NCI-H748 (cell line): ENCODE data around the gene ALG13.
"Not testable (repeated sequence)": the region's sequence is repeated elsewhere in the genome, so short reads cannot be mapped to it uniquely, and the experiment has no call there.

Experiments used
- DNase-seq: peaks from one replicate; lab custom pipeline; 2025; ENCODE audit not compliant: unreplicated experiment; lab: John Stamatoyannopoulos, UW

ALG13 gene

DNA sequence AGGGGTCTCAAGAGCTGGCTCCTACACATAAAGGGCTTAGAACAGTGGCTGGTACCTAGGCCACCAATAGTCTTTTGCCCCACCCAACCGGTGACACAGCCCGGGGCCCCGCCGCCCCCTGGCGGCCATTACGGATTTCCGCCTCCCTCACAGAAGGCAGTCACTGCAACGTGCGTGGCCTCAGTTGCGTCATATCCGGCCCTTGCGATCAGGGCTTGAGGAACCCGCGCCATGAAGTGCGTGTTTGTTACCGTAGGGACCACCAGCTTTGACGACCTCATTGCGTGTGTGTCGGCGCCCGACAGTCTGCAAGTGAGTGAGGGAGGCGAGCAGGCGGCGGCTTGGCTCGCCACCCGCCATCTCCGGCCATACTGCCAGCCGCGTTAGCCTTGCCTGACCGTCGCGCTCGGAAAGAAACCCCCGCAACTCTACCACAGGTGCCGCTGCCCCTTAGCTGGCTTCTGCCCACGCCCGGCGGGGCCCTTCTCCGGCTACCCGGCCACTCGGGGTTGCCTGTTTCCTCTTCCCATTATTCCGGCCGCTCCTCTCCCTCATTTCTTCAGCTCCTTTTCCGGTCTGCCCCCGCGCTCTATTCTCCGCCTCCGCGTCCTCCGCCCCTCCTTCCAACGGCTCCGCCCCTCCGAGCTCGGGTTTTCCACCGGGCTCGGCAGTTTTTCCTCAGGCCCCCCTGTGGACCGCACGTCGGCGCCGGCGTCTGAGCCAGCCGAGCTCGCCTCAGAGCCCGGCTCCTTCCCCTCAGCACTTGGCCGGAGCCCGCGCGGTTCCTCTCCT, at the start of gene ALG13:
Gene ALG13, plus strand, starts transcription at position 183 of the 792 bp plus-strand sequence. Its CDS starts 49 bp downstream, at position 232.
- peak; percentile 95 for DNase-seq

- no peak for DNase-seq
Observed at GRCh38 chrX:111634823-111635729, 45.9 kb upstream of the ALG13 start.

- no peak for DNase-seq
Observed at GRCh38 chrX:111641969-111642368, 39.0 kb upstream of the ALG13 start.

DNA sequence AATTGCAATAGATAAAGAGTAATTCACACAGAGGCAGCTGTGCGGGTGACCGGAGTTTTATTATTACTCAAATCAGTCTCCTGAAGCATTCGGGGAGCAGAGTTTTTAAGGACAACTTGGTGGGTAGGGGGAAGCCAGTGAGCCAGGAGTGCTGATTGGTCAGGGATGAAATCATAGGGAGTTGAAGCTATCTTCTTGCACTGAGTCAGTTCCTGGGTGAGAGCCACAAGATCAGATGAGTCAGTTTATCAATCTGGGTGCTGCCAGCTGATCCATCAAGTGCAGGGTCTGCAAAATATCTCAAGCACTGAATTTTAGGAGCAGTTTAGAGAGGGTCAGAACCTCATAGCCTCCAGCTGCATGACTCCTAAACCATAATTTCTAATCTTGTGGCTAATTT, 35.8 kb upstream of the ALG13 start:
- not testable (repeated sequence) for DNase-seq

- no peak for DNase-seq
Observed at GRCh38 chrX:111645607-111646006, 35.4 kb upstream of the ALG13 start.

DNA sequence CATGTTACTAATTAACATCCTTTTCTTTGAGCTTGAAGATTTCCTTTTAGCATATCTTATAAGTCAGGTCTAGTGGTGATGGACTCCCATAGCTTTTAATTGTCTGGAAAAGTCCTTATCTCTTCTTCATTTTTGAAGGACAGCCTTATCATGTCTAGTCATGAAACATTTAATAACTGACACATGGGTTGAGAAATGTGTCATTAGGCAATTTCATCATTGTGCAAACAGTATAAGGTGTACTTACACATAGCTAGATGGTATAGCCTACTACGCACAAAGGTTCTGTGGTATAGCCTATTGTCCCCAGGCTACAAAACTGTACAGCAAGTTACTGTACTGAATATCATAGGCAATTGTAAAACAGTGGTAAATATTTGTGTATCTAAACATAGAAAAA, 34.5 kb upstream of the ALG13 start:
- no peak for DNase-seq

DNA sequence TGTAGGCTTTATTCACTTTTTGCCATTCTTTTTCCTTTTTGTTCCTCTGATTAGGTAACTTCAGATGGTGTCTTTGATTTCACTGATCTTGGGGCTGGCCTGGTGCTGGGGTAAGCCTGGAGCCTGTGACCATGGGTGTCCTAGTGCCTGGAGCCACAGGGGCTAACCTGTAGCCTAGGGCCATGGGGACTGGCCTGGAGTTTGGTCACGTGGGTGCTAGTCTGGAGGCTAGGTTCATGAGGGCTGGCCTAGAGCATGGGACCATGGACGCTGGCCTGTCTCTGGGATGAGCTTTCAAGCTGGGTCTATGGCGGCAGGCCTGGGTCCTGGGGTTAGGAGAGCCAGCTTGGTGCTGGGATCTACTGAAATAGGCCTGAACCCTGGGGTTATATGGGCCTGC, 32.2 kb upstream of the ALG13 start:
- DNase-seq, result no peak

DNA sequence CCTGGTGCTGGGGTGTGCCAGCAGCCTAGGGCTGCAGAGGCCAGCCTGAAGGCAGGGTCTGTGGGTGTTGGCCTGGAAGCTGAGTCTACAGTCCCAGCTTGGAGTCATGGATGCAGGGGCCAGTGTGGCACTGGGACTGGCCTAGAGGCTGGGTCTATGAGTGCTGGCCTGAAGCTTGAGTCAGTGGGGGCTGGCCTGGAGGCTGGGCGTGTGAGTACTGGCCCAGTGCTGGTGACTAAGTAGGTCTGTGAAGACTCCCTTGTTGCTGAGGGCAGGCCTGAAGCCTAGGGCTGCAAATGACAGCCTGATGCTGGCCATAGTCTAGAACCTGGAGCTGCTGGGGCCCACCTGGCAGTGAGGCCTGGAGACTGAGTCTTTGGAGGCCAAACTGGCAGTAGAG, 31.3 kb upstream of the ALG13 start:
- no peak for DNase-seq

DNA sequence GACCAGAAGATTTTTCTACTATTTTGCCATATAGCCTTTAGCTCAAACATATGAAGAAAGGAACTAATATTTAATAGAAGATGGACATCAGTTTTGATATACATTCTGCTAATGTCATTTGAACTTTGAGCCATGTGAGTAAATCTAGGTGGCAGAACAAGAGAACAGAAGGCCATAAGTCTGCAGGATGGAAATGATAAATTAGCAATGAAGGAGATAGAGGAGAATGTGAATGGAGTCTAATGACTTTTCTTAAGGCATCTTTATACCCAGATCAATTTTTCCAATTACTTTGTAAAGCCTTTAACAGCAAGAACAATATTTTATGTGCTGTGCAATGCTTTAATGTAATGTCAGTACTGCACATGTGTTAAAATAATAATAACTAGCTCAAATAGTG, 30.1 kb upstream of the ALG13 start:
- no peak for DNase-seq

GRCh38 chrX:111652719-111653118, 28.3 kb upstream of the ALG13 start:
- DNase-seq, result peak; percentile 54

DNA sequence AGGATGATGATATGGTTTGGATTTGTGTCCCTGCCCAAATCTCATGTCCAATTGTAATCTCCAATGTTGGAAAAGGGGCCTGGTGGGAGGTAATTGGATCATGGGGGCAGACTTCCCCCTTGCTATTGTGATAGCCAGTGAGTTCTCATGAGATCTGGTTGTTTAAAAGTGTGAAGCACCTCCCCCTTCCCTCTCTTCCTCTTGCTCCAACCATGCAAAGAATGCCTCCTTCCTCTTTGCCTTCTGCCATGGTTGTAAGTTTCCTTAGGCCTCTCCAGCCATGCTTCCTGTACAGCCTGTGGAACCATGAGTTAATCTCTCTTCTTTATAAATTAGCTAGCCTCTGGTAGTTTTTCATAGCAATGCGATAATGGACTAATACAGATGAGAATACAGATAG, 19.7 kb upstream of the ALG13 start:
- DNase-seq, result no peak

GRCh38 chrX:111662292-111662691, 18.7 kb upstream of the ALG13 start:
- DNase-seq, result no peak

DNA sequence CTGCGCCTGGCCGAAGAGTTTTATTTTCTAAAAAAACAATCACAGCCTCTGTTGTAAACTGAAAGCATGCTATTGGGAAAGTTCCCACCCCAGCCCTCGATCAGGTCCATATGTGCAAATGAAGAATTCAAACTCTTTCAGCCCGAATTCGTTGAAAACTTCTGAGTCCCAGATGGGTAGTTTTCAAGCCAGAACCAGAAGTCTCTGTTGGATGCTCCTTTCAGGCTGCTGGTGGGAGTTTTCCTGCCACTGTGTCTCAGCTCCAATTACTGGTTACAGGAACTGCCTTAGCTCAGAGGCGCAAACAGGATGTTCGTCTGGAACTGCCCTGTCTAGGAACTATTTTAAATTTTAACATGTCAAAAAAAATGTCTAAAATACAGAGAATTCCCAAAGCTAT, 9.3 kb upstream of the ALG13 start:
- no peak for DNase-seq

DNA sequence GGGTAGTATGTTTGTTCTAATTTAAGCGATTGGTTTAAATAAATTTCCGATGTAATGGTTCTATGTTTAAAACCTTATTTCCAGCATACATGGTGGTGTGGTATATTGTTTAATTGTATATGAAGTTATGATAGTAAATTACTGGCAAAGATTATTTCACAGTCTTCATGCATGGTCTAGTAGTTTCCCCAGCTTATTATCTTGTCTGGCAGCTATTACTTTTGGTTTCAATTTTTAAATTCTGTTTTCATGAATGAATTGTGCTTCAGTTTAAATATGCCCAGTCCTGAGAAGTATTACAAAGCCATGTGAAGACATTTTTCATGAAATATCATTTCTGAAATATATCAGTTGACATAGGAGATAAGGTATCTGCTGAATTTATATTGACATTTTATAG, 6.3 kb downstream of the ALG13 start:
- DNase-seq, result no peak

- DNase-seq, result no peak
Observed at GRCh38 chrX:111695297-111695880, 14.4 kb downstream of the ALG13 start.

- peak; percentile 2 for DNase-seq
Observed at GRCh38 chrX:111719426-111720210, 38.6 kb downstream of the ALG13 start.

- DNase-seq, result no peak
Observed at GRCh38 chrX:111728096-111728495, 47.1 kb downstream of the ALG13 start.

GRCh38 chrX:111731351-111731750, 50.4 kb downstream of the ALG13 start:
- DNase-seq, result no peak

DNA sequence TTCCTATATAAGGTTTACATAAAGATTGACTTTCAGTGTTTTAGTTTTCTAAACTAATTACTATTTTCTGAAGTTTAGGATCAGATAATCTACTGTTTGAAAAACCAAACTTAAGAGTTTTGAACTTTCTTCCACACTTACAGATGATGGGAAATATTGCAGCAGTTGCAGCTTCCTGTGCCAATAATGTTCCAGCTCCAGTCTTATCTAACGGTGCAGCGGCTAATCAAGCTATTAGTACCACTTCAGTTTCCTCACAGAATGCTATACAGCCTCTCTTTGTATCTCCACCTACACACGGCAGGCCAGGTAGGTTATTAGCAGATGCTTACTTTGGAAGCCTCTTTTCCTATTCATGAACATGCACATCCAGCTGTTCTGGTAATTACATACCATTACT, 55.6 kb downstream of the ALG13 start:
- DNase-seq, result no peak

- DNase-seq, result no peak
Observed at GRCh38 chrX:111742018-111742417, 61.0 kb downstream of the ALG13 start.

- no peak for DNase-seq
Observed at GRCh38 chrX:111743316-111743715, 62.3 kb downstream of the ALG13 start.
